Body of pancreas (tissue), 4 donors: ENCODE results near the gene GPSM3. TPM values are rescaled to one million over a fixed set of nuclear protein-coding genes. Genes with fewer than 3 reads are reported as not detected.

Source experiments
- ATAC-seq: fragments of 150-250 bp; one replicate; pipeline ENCODE4 v1.9.1; 2016
- DNase-seq, 4 donors: peaks; one replicate each; pipeline ENCODE4 v3.0.0-alpha.2; 2019
- H3K27ac ChIP-seq, 4 donors: fragments of 200-600 bp; sonication (generic); 1 replicate in 3 of 4; 2 replicates in 1 of 4; pipeline versions ENCODE4 v1.5.1 to v1.6.1; 2016 to 2019; ENCODE audit warnings: mild to moderate bottlenecking in 1 of 4, mixed read lengths in 1 of 4, moderate library complexity in 1 of 4
- H3K27me3 ChIP-seq, 2 donors: fragments of 200-600 bp; sonication (generic); one replicate each; pipeline ENCODE4 v1.6.0; 2016; ENCODE audit warnings: mild to moderate bottlenecking in 1 of 2
- H3K36me3 ChIP-seq, 2 donors: fragments of 200-600 bp; sonication (generic); replicated peaks in 1 of 2; 2 replicates each; pipeline ENCODE4 v1.5.1; 2016; ENCODE audit warnings: low read depth in 2 of 2; ENCODE audit not compliant: insufficient read depth in 1 of 2
- H3K4me1 ChIP-seq: fragments of 200-600 bp; sonication (generic); one replicate; pipeline ENCODE4 v1.6.0; 2016
- H3K4me3 ChIP-seq, 2 donors: fragments of 200-600 bp; sonication (generic); 1 replicate in 1 of 2; 2 replicates in 1 of 2; pipeline ENCODE4 v1.5.1; 2016 to 2019
- H3K9me3 ChIP-seq, 3 donors: fragments of 200-600 bp; sonication (generic); 1 replicate in 2 of 3; 2 replicates in 1 of 3; pipeline ENCODE4 v1.5.1; 2016
- POLR2A ChIP-seq, 3 donors: fragments of 450-650 bp; IDR thresholded peaks; one replicate each; pipeline ENCODE4 v1.6.1; 2016; ENCODE audit warnings: antibody characterized with exemption in 3 of 3, mild to moderate bottlenecking in 2 of 3
- WGBS, 2 donors: methylation state at CpG; one replicate each; pipeline ENCODE4 v1.1.5; 2017; 5-methylcytosine and 5-hydroxymethylcytosine counted together
- intact Hi-C: fragments of 100-400 bp; cut with DNase I; formaldehyde crosslinking; loops from one replicate; pipeline ENCODE4 v1.15.1; 2023
- total RNA-seq, 2 donors: library from RNA; depleted of rRNA; stranded (reverse); fragments of >200 nt; gene quantifications; one replicate each; pipeline ENCODE4 v1.1.0, GENCODE V29; 2016
- TF ChIP-seq, protein P1 (sequence below), 7 experiments: fragments of 450-650 bp in 4 of 7; fragments of 200-600 bp in 3 of 7; sonication (generic) in 3 of 7; IDR thresholded peaks; one replicate each; pipeline ENCODE4 v1.5.1; 2016 to 2019; ENCODE audit warnings: antibody characterized with exemption in 7 of 7

GPSM3 gene
- total RNA-seq, 2 donors from 2014 or later, result 1.3 to 6.0 TPM

DNA sequence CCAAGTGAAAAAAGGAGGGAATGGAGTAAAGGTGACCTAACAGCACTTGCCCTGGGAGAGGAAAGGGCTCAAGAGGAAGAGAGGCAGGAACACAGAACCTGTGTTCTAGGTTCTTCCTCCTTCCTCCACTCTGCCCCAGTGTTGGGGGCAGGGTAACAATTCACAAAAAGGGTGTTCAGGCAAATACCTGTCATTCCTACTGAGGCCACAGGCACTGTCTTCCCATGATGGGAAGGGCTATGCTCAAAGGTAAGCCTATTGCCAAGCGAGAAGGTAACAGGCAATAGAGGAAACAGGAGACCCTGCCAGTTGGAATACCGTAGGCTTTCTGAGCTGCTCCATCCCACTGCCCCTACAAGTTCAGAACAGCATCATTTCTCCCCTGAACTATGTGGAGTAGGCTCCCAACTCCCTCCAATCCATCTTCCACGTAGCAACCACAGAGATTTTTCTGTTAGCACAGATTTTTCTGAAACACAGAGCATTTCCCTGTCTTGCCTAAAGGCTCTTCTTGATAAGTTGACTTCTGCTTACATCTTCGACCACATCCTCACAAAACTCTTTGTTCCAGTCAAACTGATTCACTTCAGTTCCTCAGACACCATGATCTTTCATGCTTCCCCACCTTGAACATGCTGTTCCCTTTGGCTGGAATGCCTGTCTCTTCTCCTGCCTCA lies 19.3 kb downstream of the GPSM3 start:
- WGBS, 2 donors, result 75 to 82% methylated on average over 4 of the region's 4 CpGs
- TF ChIP-seq POLR2A (IDR thresholded peaks at IDR 0.05), result no peak
- TF ChIP-seq, protein P1, sequence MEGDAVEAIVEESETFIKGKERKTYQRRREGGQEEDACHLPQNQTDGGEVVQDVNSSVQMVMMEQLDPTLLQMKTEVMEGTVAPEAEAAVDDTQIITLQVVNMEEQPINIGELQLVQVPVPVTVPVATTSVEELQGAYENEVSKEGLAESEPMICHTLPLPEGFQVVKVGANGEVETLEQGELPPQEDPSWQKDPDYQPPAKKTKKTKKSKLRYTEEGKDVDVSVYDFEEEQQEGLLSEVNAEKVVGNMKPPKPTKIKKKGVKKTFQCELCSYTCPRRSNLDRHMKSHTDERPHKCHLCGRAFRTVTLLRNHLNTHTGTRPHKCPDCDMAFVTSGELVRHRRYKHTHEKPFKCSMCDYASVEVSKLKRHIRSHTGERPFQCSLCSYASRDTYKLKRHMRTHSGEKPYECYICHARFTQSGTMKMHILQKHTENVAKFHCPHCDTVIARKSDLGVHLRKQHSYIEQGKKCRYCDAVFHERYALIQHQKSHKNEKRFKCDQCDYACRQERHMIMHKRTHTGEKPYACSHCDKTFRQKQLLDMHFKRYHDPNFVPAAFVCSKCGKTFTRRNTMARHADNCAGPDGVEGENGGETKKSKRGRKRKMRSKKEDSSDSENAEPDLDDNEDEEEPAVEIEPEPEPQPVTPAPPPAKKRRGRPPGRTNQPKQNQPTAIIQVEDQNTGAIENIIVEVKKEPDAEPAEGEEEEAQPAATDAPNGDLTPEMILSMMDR (IDR thresholded peaks at IDR 0.05), result no peak
- Histone ChIP-seq H3K27me3 (no peaks in the 10 kb centered on the region), H3K27ac (no peak overlapping the region), H3K4me1 (peaks cover 26% of the 10 kb centered on the region), H3K36me3 (no peaks in the 10 kb centered on the region), H3K4me3 (no peak overlapping the region), H3K9me3 (no peaks in the 10 kb centered on the region)
- DNase-seq (no peak), ATAC-seq (no peak)
- intact Hi-C loops, result no loop called here

DNA sequence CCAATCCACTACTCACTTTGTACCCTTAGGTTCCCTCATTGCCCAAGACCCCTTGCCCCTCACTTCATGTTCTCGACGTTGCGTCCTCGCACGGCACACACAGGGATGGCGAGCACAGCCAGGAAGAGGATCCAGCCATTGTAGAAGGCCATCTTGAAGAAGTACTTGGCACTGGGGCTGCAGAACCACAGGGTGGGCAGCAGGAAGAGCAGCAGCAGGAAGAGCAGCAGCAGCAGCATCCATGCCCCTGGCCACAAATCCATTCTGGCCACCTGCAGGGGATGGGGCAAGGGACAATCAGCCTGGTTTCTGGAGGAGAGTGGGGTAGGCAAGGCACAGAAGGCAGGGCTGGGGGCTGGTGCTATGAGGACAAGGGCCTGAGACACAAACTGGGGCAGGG lies 21.2 kb downstream of the GPSM3 start:
- TF ChIP-seq POLR2A (IDR thresholded peaks at IDR 0.05), result no peak
- TF ChIP-seq, protein P1 (IDR thresholded peaks at IDR 0.05), result no peak
- ATAC-seq, result no peak
- Histone ChIP-seq H3K4me3 (no peak overlapping the region), H3K27ac (no peak overlapping the region), H3K27me3 (no peaks in the 10 kb centered on the region), H3K9me3 (no peaks in the 10 kb centered on the region), H3K36me3 (peaks cover 0 to 1% of the 10 kb centered on the region in 2 donors), H3K4me1 (peaks cover 14% of the 10 kb centered on the region)
- DNase-seq, result no peak
- WGBS, 2 donors, result 93 to 96% methylated on average over 6 of the region's 6 CpGs
- intact Hi-C loops, result no loop called here

DNA sequence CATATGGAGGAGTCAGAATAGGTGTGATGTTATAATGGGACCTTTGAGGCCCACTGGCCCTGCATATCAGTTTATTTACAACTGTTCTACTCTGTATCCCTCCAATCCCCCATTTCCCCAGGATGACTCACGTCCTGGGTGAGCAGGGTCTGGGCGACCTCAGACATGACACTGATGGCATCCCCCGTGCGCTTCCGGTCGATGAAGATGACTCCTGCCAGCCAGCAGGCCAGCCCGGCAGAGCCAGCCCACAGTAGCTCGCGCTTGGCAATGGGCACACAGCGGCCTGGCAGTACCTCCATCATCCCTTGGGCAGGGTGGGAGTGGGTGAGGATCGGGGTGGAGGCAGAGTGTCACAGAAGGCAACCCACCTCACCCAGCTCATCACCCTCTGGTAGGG lies 22.1 kb downstream of the GPSM3 start:
- H3K4me3 ChIP-seq, result no peak overlapping the region
- no peak overlapping the region for H3K27ac ChIP-seq
- no peaks in the 10 kb centered on the region for H3K9me3 ChIP-seq
- intact Hi-C loops, result no loop called here
- TF ChIP-seq, protein P1 (IDR thresholded peaks at IDR 0.05), result no peak
- no peaks in the 10 kb centered on the region for H3K27me3 ChIP-seq
- no peak for ATAC-seq
- peaks cover 9% of the 10 kb centered on the region for H3K4me1 ChIP-seq
- H3K36me3 ChIP-seq, result peaks cover 0 to 1% of the 10 kb centered on the region in 2 donors
- WGBS, 2 donors, result 95 to 97% methylated on average over 8 to 11 of the region's 11 CpGs
- no peak for DNase-seq

DNA sequence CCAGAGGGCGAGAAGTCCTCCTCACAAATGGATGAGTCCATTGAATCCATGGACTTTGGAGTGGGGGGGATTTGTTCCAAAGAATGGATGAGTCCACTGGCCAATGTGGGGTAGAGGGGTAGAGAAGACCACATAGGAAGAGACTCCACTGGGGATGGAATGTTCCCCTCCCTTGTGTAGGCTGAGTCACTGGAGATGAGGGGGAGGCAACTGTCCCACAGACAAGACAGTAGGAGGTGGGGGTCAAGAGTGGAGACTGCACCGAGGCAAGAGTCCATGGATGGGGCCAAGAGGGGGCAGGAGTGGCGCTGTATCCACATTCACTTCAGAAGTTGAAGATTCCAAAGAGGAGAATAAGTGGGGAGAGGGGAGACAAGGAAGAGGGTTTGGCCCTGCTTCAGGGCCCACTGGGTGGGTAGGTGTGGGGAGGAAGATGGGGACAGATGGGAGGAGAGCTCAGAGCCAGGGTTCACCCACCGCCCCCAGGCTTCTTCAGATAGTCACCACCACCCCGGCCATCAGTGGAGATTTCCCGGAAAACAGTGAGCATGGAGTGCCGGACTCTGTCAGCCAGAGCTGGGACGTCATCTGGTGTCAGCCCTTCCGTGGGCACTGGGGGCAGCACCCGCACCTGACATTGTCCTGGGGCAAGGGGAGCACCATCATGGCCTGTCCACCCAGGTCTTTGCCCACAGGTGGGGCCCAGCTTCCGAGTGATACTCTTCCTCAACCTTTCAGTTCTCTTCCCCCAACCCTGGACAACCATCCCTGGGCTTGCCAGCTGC lies 23.4 kb downstream of the GPSM3 start:
- intact Hi-C loops, result no loop called here
- Histone ChIP-seq H3K9me3 (no peaks in the 10 kb centered on the region), H3K27ac (no peak overlapping the region), H3K4me1 (no peaks in the 10 kb centered on the region), H3K4me3 (no peak overlapping the region), H3K27me3 (no peaks in the 10 kb centered on the region), H3K36me3 (peaks cover 0 to 1% of the 10 kb centered on the region in 2 donors)
- no peak for DNase-seq
- no peak for ATAC-seq
- TF ChIP-seq, protein P1 (IDR thresholded peaks at IDR 0.05), result no peak
- TF ChIP-seq POLR2A (IDR thresholded peaks at IDR 0.05), result no peak
- 80 to 90% methylated on average over 7 to 11 of the region's 11 CpGs for WGBS, 2 donors
